SK-N-SH (cell line): ENCODE measurements around the gene KRTAP1-1. TPM values are rescaled to one million over a fixed set of nuclear protein-coding genes. Genes with fewer than 3 reads are reported as not detected.
"Not testable (repeated sequence)": the region's sequence is repeated elsewhere in the genome, so short reads cannot be mapped to it uniquely, and the experiment has no call there.

ENCODE experiments used
- CTCF ChIA-PET: fragments of 300-600, 350-600 bp; formaldehyde crosslinking; extraction: SDS; loops from one replicate; lab custom pipeline; 2021; lab: Yijun Ruan, JAX
- POLR2A ChIA-PET: fragments of 350-600 bp; sonication (Branson Sonifier 250); formaldehyde crosslinking; extraction: SDS; loops from one replicate; lab custom pipeline; 2020; ENCODE audit warnings: antibody characterized with exemption, inconsistent platforms; lab: Yijun Ruan, JAX
- DNase-seq: peaks from one replicate; pipeline ENCODE4 v3.0.0; 2012
- H2AFZ ChIP-seq: fragments of 200-600 bp; sonication (generic); 2 replicates; pipeline ENCODE4 v1.8.1; 2016; ENCODE audit warnings: antibody characterized with exemption, mild to moderate bottlenecking, low read depth
- H3F3A ChIP-seq: fragments of 200-600 bp; sonication (generic); replicated peaks from 2 replicates; pipeline ENCODE3; 2016; ENCODE audit warnings: antibody characterized with exemption, mild to moderate bottlenecking; ENCODE audit not compliant: insufficient read depth
- H3K27ac ChIP-seq, 2 experiments: fragments of 200-500 bp in 1 of 2; fragments of 200-600 bp in 1 of 2; sonication (Bioruptor generic) in 1 of 2; sonication (generic), shearing (Covaris generic) in 1 of 2; 2 replicates each; pipeline versions ENCODE4 v1.5.1 to v1.6.1; 2014 to 2016; ENCODE audit warnings: low read depth in 2 of 2, inconsistent platforms in 1 of 2, low read length in 1 of 2, mild to moderate bottlenecking in 1 of 2, mixed read lengths in 1 of 2
- H3K27me3 ChIP-seq: fragments of 200-600 bp; sonication (generic), shearing (Covaris generic); 2 replicates; pipeline ENCODE4 v1.6.1; 2016; ENCODE audit warnings: mixed run types; ENCODE audit not compliant: insufficient read depth
- H3K36me3 ChIP-seq, 2 experiments: fragments of 200-500 bp in 1 of 2; fragments of 200-600 bp in 1 of 2; sonication (Bioruptor generic) in 1 of 2; sonication (generic) in 1 of 2; replicated peaks in 1 of 2; 2 replicates each; pipeline versions ENCODE3 to v1.5.1; 2014 to 2016; ENCODE audit warnings: low read length in 1 of 2, mild to moderate bottlenecking in 1 of 2; ENCODE audit not compliant: insufficient read depth in 2 of 2, control insufficient read depth in 1 of 2
- H3K4me1 ChIP-seq, 2 experiments: fragments of 200-500 bp in 1 of 2; fragments of 200-600 bp in 1 of 2; sonication (Bioruptor generic) in 1 of 2; sonication (generic), shearing (Covaris generic) in 1 of 2; 2 replicates each; pipeline versions ENCODE4 v1.5.1 to v1.6.1; 2014 to 2016; ENCODE audit warnings: low read depth in 1 of 2, low read length in 1 of 2, mixed run types in 1 of 2; ENCODE audit not compliant: insufficient read depth in 2 of 2, control insufficient read depth in 1 of 2
- H3K4me2 ChIP-seq: fragments of 200-600 bp; sonication (generic), shearing (Covaris generic); 2 replicates; pipeline ENCODE4 v1.6.1; 2017; ENCODE audit warnings: mixed run types
- H3K4me3 ChIP-seq, 2 experiments: fragments of 200-500 bp in 1 of 2; fragments of 200-600 bp in 1 of 2; sonication (Bioruptor generic) in 1 of 2; sonication (generic), shearing (Covaris generic) in 1 of 2; 2 replicates each; pipeline versions ENCODE4 v1.5.1 to v1.8.1; 2014 to 2016; ENCODE audit warnings: low read depth in 2 of 2, inconsistent platforms in 1 of 2, low read length in 1 of 2, mild to moderate bottlenecking in 1 of 2, mixed read lengths in 1 of 2, moderate library complexity in 1 of 2
- H3K79me2 ChIP-seq: fragments of 200-600 bp; sonication (generic); 2 replicates; pipeline ENCODE4 v1.8.1; 2017; ENCODE audit warnings: mild to moderate bottlenecking; ENCODE audit not compliant: insufficient read depth
- H3K9ac ChIP-seq: fragments of 200-600 bp; sonication (generic); 2 replicates; pipeline ENCODE4 v1.6.1; 2017; ENCODE audit warnings: mixed run types
- H3K9me2 ChIP-seq: fragments of 200-600 bp; sonication (generic); 2 replicates; pipeline ENCODE4 v1.6.1; 2017; ENCODE audit warnings: mixed run types
- H3K9me3 ChIP-seq: fragments of 200-600 bp; sonication (generic); 2 replicates; pipeline ENCODE4 v1.6.1; 2017; ENCODE audit warnings: mixed run types, mild to moderate bottlenecking, moderate library complexity
- H4K20me1 ChIP-seq: fragments of 200-600 bp; sonication (generic); 2 replicates; pipeline ENCODE4 v1.6.1; 2017; ENCODE audit warnings: mild to moderate bottlenecking, mixed run types; ENCODE audit not compliant: insufficient read depth
- CHD2 ChIP-seq: fragments of 150-350 bp; IDR thresholded peaks from 2 replicates; pipeline ENCODE4 v1.6.1; 2018; ENCODE audit warnings: low read length; ENCODE audit not compliant: partially characterized antibody
- CTCF ChIP-seq: fragments of 200-600 bp; sonication (generic); IDR thresholded peaks from 2 replicates; pipeline ENCODE4 v1.6.1; 2017; ENCODE audit warnings: antibody characterized with exemption, mild to moderate bottlenecking, moderate library complexity
- ELF1 ChIP-seq: IDR thresholded peaks from 2 replicates; pipeline ENCODE4 v1.4.0; 2012
- FOSL2 ChIP-seq: IDR thresholded peaks from 2 replicates; pipeline ENCODE4 v1.4.0; 2012; ENCODE audit warnings: low read depth, mild to moderate bottlenecking, moderate library complexity, borderline replicate concordance
- GABPA ChIP-seq: IDR thresholded peaks from 2 replicates; pipeline ENCODE4 v1.4.0; 2012; ENCODE audit warnings: low read depth, mild to moderate bottlenecking
- GATA2 ChIP-seq: sonication (generic); formaldehyde crosslinking; IDR thresholded peaks from 2 replicates; pipeline ENCODE4 v1.5.0; 2020; ENCODE audit warnings: mild to moderate bottlenecking, missing genetic modification reagents
- IRF3 ChIP-seq: fragments of 150-350 bp; IDR thresholded peaks from 2 replicates; pipeline ENCODE4 v1.6.1; 2016; ENCODE audit warnings: mild to moderate bottlenecking, low read depth, low read length
- JUND ChIP-seq: IDR thresholded peaks from 2 replicates; pipeline ENCODE4 v1.4.0; 2012
- MAX ChIP-seq: IDR thresholded peaks from 2 replicates; pipeline ENCODE4 v1.4.0; 2012; ENCODE audit warnings: low read depth
- MEF2A ChIP-seq: IDR thresholded peaks from 2 replicates; pipeline ENCODE4 v1.4.0; 2012; ENCODE audit warnings: low read depth, borderline replicate concordance
- MXI1 ChIP-seq: IDR thresholded peaks from 2 replicates; pipeline ENCODE4 v1.6.1; 2012; ENCODE audit warnings: mild to moderate bottlenecking, low read depth, low read length, improper control_type of control experiment
- NFIC ChIP-seq: IDR thresholded peaks from 2 replicates; pipeline ENCODE4 v1.4.0; 2012; ENCODE audit warnings: borderline replicate concordance
- REST ChIP-seq: IDR thresholded peaks from 2 replicates; pipeline ENCODE4 v1.6.1; 2012; ENCODE audit warnings: mild to moderate bottlenecking, low read depth, low read length, moderate library complexity
- TEAD4 ChIP-seq: IDR thresholded peaks from 2 replicates; pipeline ENCODE4 v1.4.0; 2012; ENCODE audit warnings: mild to moderate bottlenecking, borderline replicate concordance; ENCODE audit not compliant: insufficient read depth
- USF2 ChIP-seq: fragments of 150-350 bp; IDR thresholded peaks from 2 replicates; pipeline ENCODE4 v1.6.1; 2017; ENCODE audit warnings: antibody characterized with exemption, low read length, low read depth, borderline replicate concordance
- WGBS: methylation state at CpG from one replicate; pipeline ENCODE4 v1.1.6; 2017; ENCODE audit warnings: low lambda C conversion rate; 5-methylcytosine and 5-hydroxymethylcytosine counted together
- polyA plus RNA-seq, 3 experiments: library from polyadenylated mRNA; depleted of rRNA; stranded (reverse); fragments of >200 nt; gene quantifications; 2 replicates each; pipeline ENCODE4 v1.2.3, GENCODE V29; 2012

Gene KRTAP1-1
- polyA plus RNA-seq, 1 of the 3 experiments (the other 2 are of a cell fraction): not detected

- H2AFZ ChIP-seq, H3K4me3 ChIP-seq, H3K4me2 ChIP-seq, H3K27me3 ChIP-seq, H3K9me2 ChIP-seq, H3K9ac ChIP-seq, H3K79me2 ChIP-seq, H3K27ac ChIP-seq, DNase-seq, H3K9me3 ChIP-seq, POLR2A ChIA-PET, H4K20me1 ChIP-seq, H3K36me3 ChIP-seq: not testable (repeated sequence)
- Histone ChIP-seq H3K4me1 (peaks cover 0 to 16% of the 10 kb centered on the region in 2 experiments; a peak in 2 of 4 replicates), H3F3A (peaks cover 14% of the 10 kb centered on the region)
- 42% methylated on average over 4 of the region's 16 CpGs for WGBS
- CTCF ChIA-PET: interaction anchor here (1.5 kb wide), 1 partner anchor 390 kb away, joined by 3 read pairs; no protein-coding TSS in a partner anchor
These were observed 23.9 kb upstream of the KRTAP1-1 start for GRCh38 chr17:41065016-41065689.

DNA sequence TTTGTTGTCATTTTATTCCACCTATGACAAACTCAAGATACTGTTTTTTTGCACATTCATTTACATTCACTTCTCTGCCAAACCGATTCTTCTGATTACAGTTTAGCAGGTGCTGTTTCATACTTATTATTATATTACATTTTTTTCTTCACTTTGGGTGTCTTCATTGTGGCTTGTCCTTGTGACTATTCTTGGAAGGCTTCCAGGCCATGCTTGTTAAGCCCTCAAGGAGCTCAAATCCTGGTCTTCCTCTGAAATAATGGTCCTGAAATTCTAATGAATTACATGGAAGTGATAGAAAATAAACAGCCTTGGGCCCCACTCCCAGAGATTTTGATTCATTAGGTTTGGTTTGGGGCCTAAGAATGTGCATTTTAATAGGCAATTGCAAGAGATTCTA, 23.1 kb upstream of the KRTAP1-1 start:
- Histone ChIP-seq H3K4me2 (no peak overlapping the region), H3K79me2 (no peaks in the 10 kb centered on the region), H3K9me2 (no peaks in the 10 kb centered on the region), H3K36me3 (no peaks in the 10 kb centered on the region), H2AFZ (no peak overlapping the region), H3K27ac (no peak overlapping the region), H3K9me3 (no peaks in the 10 kb centered on the region), H3F3A (peaks cover 19% of the 10 kb centered on the region), H3K27me3 (no peaks in the 10 kb centered on the region), H3K4me3 (no peak overlapping the region), H3K4me1 (peaks cover 0 to 16% of the 10 kb centered on the region in 2 experiments; a peak in 2 of 4 replicates), H4K20me1 (no peaks in the 10 kb centered on the region), H3K9ac (no peak overlapping the region)
- no peak for DNase-seq
- TF ChIP-seq USF2: no peak
- no peak for TF ChIP-seq FOSL2
- no peak for TF ChIP-seq MAX
- no peak for TF ChIP-seq CHD2
- no peak for TF ChIP-seq NFIC
- no peak for TF ChIP-seq MEF2A
- no peak for TF ChIP-seq GATA2
- no peak for TF ChIP-seq GABPA
- TF ChIP-seq JUND: no peak
- TF ChIP-seq MXI1: no peak
- TF ChIP-seq ELF1: no peak
- no peak for TF ChIP-seq REST
- TF ChIP-seq IRF3: no peak
- TF ChIP-seq CTCF: no peak
- TF ChIP-seq TEAD4: no peak
- WGBS: 43% methylated on average over 1 of the region's 1 CpG
- CTCF ChIA-PET: interaction anchor here (1.5 kb wide), 1 partner anchor 391 kb away, joined by 3 read pairs; no protein-coding TSS in a partner anchor
- POLR2A ChIA-PET: no interaction called here
